Embryonic facial prominence (tissue), 1 donor: ENCODE results near the gene CFHR1.
"Not testable (repeated sequence)": the region's sequence is repeated elsewhere in the genome, so short reads cannot be mapped to it uniquely, and the experiment has no call there.

Source experiments
- DNase-seq: peaks from one replicate; pipeline ENCODE4 v3.0.0-alpha.2; 2016; ENCODE audit errors: extremely low spot score

CFHR1 gene

DNA sequence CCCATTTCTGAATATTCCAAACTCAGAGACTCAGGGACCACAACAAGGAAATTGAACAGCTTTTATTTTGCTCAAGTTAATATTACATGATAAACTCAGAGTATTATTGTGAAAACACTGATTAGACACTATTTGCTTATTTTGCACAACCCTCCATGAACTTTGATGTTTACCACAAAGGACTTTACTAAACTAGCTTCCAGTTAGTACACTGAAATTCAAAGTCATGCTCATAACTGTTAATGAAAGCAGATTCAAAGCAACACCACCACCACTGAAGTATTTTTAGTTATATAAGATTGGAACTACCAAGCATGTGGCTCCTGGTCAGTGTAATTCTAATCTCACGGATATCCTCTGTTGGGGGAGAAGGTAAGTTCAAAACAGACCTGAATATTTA, at the start of gene CFHR1:
CFHR1 (plus strand) TSS at position 201 of the 400 bp plus-strand sequence; CDS start at position 315, 114 bp downstream.
- not testable (repeated sequence) for DNase-seq

GRCh38 chr1:196769823-196770222, 49.7 kb upstream of the CFHR1 start:
- DNase-seq = not testable (repeated sequence)

DNA sequence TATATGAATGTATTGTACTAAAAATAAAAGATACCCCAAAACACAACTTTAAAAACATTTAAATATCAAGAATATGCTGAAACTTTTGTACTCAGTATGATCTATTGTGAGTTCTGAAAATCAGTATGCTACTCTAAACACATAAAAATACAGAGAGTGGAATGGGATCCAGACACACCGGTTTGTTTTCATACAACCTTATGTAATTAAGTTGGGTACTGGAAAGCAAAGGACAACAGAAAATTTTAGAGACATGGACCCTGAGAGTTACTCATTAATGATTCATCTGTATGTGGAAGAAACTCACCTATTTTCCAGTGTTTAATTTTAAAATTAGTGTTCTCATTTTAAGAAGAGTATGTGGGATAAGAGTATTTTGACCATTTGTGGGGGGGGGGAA, 45.8 kb upstream of the CFHR1 start:
- DNase-seq = no peak

DNA sequence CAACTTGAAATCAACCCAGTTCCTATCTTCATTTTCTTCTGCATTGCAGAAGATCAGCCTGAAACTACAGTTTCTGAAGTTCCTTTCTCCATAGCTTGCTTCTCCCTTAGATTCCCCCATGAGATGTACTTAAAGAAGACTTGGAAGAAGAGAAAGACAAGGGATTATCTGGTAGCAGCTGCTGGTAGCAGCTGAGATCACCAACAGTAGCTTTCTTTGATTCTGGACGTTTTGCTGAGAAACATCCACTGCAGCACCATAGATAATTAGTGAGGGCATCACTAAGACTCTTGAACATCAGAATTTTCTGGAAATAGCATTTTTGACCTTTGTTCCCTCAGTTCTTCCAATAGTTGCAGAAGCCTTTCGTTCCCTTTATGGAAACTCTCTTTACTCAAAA, 45.4 kb upstream of the CFHR1 start:
- DNase-seq = no peak

GRCh38 chr1:196774603-196775002, 44.9 kb upstream of the CFHR1 start, which contains the start of gene CFHR3:
Gene CFHR3, plus strand, starts transcription at chr1:196774840. Its CDS starts 47 bp downstream, at chr1:196774887.
- DNase-seq = no peak

GRCh38 chr1:196777603-196778002, 41.9 kb upstream of the CFHR1 start:
- no peak for DNase-seq

DNA sequence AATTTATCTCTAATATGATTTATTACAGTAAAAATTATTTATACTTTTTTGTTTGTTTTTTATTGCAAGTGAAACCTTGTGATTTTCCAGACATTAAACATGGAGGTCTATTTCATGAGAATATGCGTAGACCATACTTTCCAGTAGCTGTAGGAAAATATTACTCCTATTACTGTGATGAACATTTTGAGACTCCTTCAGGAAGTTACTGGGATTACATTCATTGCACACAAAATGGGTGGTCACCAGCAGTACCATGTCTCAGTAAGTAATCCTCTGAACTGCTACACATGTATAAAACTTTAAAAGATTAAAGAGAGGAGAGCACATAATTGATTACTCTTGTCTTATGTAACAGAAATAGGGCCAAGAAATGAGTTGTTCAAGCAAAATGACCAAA, 40.4 kb upstream of the CFHR1 start:
- DNase-seq = no peak

- DNase-seq = not testable (repeated sequence)
Observed at GRCh38 chr1:196791252-196791651, 28.3 kb upstream of the CFHR1 start.

GRCh38 chr1:196794103-196794502, 25.4 kb upstream of the CFHR1 start:
- DNase-seq = not testable (repeated sequence)

DNA sequence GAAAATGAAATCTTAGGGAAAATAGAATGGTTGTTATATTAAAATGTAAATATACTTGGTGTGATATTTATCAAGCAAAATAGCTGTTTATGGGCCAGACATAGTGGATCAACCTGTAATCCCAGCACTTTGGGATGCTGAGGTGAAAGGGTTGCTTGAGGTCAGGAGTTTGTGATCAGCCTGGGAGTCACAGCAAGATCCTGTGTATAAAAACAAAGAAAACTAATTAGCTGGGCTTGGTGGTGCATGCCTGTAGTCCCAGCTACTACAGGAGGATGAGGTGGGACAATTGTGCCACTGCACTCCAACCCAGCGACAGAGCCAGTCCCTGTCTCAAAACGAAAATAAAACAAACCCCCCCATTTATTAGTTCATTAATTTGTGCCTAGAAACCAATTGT, 21.6 kb upstream of the CFHR1 start:
- no peak for DNase-seq

GRCh38 chr1:196801920-196802319, 17.6 kb upstream of the CFHR1 start:
- not testable (repeated sequence) for DNase-seq

GRCh38 chr1:196808529-196809235, 10.8 kb upstream of the CFHR1 start:
- DNase-seq = no peak

GRCh38 chr1:196817442-196817841, 2.1 kb upstream of the CFHR1 start:
- not testable (repeated sequence) for DNase-seq

DNA sequence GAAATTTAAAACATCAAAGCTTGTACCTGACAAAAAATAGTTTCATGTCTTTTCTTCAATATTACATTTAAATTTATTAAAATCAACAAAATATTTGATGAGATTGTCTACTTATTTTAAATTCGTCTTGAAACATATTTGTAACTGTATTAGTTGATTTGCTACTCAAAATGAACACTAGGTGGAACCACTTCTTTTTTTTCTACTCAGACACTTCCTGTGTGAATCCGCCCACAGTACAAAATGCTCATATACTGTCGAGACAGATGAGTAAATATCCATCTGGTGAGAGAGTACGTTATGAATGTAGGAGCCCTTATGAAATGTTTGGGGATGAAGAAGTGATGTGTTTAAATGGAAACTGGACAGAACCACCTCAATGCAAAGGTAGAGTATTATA, 8.3 kb downstream of the CFHR1 start:
- not testable (repeated sequence) for DNase-seq

DNA sequence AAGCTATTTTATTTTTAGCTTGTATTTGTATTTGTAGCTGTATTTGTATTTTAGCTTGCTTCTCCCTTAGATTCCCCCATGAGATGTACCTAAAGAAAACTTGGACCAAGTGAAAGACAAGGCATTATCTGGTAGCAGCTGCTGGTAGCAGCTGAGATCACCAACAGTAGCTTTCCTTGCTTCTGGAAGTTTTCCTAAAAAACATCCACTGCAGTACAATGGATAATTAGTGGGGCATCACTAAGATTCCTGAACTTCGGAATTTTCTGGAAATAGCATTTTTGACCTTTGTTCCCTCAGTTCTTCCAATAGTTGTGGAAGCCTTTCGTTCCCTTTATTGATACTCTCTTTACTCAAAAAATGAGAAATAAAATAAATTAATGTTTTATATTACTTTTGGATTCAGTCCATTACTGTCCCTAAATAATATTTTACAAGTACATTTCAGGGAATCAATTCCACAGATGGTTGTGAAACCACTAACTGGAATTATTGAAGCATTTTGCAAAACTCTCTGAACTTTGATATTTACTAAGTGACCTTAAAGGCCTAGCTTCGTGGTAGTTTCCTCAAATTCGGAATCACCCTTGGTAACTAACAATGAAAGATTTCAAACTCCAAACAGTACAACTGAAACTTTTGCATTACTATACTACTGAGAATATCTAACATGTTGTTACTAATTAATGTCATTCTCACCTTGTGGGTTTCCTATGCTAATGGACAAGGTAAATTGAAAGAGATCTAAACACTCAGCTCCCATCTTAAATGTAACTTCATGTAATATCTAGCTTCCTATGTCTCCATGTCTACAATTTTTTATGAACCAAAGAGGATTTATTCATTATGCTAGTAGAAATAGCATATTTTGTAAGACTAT, 30.3 kb downstream of the CFHR1 start:
- not testable (repeated sequence) for DNase-seq

DNA sequence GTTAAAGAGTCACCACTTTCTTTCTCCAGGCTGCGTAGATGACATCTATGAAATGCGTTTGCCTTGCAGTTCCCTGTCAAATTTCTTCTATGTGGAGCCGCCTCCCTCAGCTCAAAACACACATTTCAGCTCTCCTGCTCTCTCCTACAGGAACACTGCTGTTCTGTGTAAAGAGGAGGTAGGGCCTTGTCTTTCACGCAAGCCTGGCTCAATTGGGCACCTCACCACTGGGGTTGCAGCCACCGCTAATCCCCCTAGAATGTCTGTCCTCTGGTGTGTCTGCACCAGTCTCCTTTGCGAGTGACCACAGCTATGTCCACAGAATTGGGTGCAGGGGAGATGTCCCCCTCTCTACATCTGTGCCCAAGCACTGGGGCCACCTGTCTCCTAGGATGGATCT, 36.5 kb downstream of the CFHR1 start:
- DNase-seq = no peak

DNA sequence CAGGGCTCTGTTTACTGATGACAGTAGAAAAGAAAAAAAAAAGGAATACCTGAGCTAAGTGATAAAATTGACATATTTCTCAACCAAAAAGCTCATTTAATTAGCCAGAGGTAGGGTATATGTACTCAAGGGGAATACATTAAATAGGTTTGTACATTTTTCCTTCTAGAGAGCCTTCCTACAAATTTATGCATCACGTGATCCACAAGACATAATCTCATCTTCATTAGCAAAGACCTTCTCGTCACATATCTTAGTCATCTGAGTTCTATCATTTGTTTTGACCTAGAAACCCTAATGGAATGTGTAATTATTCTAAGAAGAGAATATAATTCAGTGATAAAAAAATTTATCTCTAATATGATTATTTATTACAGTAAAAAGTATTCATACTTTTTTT, 37.7 kb downstream of the CFHR1 start:
- DNase-seq = no peak

- DNase-seq = no peak
Observed at GRCh38 chr1:196858811-196859210, 39.3 kb downstream of the CFHR1 start.

GRCh38 chr1:196860323-196860884, 40.9 kb downstream of the CFHR1 start:
- no peak for DNase-seq

- no peak for DNase-seq
Observed at GRCh38 chr1:196861429-196861828, 41.9 kb downstream of the CFHR1 start.

- no peak for DNase-seq
Observed at GRCh38 chr1:196866974-196867373, 47.4 kb downstream of the CFHR1 start.

DNA sequence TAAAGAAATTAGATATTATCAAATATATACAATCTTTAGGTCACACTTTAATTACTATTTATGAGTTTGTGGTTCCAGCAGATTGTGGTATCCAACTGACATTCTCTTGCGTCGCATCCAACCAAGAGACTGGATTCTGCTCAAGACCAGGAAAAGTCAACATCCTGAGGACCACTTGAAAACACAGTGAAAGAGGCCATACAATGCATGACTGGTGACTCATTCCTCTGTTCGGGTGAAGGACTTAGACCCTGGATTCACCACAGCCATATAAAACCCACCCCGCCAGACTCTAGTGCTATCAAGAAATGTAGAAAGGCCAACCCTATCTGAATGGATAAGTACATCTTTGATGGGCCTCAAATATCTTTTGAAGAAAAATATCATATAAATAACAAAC, 53.9 kb downstream of the CFHR1 start:
- no peak for DNase-seq
